A204.1 (cell line): ENCODE results near the gene HNRNPK.

Source experiments
- FAIRE-seq: peaks from 2 replicates; lab custom pipeline; 2012; peaks lifted over from hg19 to GRCh38; lab: Jason Lieb, UNC

HNRNPK gene

GRCh38 chr9:83979812-83980394 is at the start of gene HNRNPK:
TSS of gene HNRNPK (minus strand) at chr9:83980215. CDS start at chr9:83978252, 1,963 bp downstream.
- peak; percentile 11 for FAIRE-seq

GRCh38 chr9:84027201-84027600 is 47.2 kb upstream of the HNRNPK start:
- FAIRE-seq: no peak

- no peak for FAIRE-seq
Measured at GRCh38 chr9:84024041-84024575, 44.1 kb upstream of the HNRNPK start.

- no peak for FAIRE-seq
Measured at GRCh38 chr9:84007662-84008061, 27.6 kb upstream of the HNRNPK start.

GRCh38 chr9:84003246-84003645 is 23.2 kb upstream of the HNRNPK start:
- FAIRE-seq: no peak

DNA sequence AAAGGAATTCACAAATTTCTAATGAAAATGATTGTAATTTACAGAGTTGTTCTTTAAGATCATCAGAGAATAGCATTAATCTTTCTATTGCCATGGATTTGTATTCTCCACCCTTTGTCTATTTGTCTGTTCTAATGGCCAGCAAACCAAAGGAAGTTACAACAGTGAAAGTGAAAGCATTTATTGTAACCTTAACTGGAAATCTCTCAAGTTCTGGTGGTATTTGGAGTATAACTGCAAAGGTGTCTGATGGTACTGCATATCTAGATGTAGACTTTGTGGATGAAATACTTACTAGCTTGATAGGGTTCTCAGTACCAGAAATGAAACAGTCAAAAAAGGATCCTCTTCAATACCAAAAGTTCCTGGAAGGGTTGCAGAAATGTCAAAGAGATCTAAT is 22.3 kb upstream of the HNRNPK start:
- FAIRE-seq: no peak

DNA sequence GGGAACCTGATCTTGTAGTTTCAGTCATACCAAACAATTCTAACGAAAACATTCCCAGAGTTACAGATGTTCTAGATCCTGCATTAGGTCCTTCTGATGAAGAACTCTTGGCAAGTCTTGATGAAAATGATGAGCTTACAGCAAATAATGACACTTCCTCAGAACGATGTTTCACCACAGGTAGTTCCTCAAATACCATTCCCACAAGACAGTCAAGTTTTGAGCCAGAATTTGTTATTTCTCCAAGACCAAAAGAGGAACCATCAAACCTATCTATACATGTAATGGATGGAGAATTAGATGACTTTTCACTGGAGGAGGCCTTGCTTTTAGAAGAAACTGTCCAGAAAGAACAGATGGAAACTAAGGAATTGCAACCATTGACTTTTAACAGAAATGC is 21.6 kb upstream of the HNRNPK start:
- FAIRE-seq: no peak

GRCh38 chr9:84000186-84000585 is 20.2 kb upstream of the HNRNPK start:
- FAIRE-seq: no peak

- FAIRE-seq: no peak
Measured at GRCh38 chr9:83999141-83999918, 19.3 kb upstream of the HNRNPK start.

DNA sequence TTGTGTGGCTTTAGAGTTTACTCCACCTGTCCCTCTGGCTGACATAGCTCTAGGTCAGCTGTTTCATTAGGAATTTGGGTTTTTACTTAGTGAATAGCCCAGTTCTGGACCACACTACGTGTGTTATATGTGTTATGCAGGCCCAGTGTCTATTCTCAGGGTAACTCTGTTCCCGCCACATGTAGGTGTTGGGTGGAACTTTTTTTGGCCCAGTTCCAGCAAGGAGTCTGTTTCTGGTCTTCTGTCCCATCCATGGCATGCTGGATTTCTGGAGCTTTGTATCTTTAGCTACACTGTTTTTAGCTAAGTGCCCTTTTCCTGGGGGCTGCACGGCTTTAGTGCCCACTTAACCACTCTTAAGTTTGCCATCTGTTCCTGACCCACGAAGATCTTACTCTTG is 16.1 kb upstream of the HNRNPK start:
- FAIRE-seq: no peak

DNA sequence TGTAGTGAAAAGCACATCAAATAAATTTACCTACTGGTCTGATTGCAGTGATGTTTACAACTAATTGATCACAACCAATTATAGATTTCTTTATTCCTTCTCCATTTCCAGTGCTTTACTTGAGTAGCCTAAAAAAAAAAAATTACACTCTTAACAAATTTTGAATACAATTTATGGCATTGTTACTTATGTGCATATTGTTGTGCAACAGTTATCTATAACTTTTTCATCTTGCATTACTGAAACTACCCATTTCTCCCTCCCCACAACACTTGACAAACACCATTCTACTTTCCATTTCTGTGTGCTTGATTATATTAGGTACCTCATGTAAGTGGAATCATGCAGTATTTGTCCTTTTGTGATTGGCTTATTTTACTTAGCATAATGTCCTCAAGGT is 12.9 kb upstream of the HNRNPK start:
- no peak for FAIRE-seq

GRCh38 chr9:83992407-83992806 is 12.4 kb upstream of the HNRNPK start:
- no peak for FAIRE-seq

DNA sequence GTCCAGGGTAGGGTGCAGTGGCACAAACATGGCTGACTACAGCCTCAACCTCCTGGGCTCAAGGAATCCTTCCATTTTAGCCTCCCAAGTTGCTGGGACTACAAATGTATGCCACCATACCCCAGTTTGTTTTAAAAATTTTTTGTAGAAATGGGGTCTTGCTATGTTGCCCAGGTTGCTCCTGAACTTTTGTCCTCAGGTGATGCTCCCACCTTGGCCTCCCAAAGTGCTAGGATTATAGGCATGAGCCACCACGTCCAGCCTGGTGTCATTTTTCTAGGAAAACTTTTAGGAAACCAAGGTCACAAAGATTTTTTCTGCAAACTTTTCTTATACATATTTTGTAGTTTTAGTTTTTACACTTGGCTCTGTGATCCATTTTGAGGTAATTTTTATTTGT is 11.3 kb upstream of the HNRNPK start:
- FAIRE-seq: no peak

- FAIRE-seq: no peak
Measured at GRCh38 chr9:83988411-83988810, 8.4 kb upstream of the HNRNPK start.

GRCh38 chr9:83987402-83987791 is 7.4 kb upstream of the HNRNPK start:
- no peak for FAIRE-seq

- FAIRE-seq: no peak
Measured at GRCh38 chr9:83986765-83987401, 6.9 kb upstream of the HNRNPK start.

DNA sequence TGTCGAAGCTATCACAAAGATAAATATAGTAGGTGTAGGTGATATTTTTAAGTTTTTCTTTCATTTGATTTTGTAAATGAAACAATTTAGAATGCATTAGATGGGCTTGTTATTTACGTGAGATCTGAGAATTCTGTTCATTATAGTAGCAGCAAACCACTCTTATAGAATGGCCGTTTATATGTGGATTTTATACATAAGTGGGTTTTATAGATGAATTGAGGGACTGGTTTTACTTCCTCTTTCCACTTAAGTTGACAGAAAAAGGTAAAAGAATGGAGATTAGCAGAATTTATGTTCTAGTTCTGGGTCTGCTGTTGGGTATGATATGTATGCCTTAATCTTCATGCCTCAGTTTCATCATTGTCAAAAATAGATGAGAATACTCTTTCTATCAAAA is 6.2 kb upstream of the HNRNPK start:
- no peak for FAIRE-seq

- FAIRE-seq: no peak
Measured at GRCh38 chr9:83981126-83981871, 1.3 kb upstream of the HNRNPK start.

DNA sequence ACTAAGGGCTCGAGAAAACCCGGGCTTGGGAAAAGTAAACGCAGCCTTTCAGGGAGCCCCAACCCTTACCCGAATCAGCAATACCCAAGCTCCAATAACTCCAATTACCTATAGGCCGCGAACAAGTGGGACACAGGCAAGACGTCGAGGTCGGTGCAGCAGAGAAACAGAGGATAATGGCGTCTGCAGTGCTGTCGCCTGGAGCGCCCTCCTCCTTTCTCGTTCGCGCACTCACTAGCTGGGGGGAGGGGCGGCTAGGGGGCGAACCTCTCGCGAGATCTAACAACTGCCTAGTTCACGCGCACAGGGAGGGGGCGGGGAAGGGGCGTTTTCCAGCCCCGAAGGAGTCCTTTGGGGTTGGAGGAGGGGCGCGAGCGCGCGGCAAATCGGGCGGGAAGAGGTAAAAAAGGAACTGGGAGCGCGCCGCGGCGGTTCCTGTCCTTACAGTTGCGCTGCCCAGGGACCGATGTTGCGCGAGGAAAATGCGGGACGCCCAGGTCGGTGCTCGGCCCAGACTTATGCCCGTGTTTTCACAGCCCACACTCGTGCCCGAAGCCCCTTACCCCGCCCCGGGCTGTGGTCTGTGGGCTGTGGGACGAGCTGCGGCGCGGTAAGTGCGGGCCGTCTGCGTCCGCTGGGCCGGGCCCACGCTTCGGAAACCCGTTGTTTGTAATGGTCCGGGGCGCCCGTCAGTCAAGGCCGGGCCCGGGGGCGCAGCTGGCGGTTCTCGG is 545 bp upstream of the HNRNPK start, which contains the start of gene RMI1:
RMI1 (plus strand) TSS at position 411 of the 731 bp plus-strand sequence. CDS start 20,182 bp downstream, outside the sequence.
- peak; percentile 77 for FAIRE-seq

DNA sequence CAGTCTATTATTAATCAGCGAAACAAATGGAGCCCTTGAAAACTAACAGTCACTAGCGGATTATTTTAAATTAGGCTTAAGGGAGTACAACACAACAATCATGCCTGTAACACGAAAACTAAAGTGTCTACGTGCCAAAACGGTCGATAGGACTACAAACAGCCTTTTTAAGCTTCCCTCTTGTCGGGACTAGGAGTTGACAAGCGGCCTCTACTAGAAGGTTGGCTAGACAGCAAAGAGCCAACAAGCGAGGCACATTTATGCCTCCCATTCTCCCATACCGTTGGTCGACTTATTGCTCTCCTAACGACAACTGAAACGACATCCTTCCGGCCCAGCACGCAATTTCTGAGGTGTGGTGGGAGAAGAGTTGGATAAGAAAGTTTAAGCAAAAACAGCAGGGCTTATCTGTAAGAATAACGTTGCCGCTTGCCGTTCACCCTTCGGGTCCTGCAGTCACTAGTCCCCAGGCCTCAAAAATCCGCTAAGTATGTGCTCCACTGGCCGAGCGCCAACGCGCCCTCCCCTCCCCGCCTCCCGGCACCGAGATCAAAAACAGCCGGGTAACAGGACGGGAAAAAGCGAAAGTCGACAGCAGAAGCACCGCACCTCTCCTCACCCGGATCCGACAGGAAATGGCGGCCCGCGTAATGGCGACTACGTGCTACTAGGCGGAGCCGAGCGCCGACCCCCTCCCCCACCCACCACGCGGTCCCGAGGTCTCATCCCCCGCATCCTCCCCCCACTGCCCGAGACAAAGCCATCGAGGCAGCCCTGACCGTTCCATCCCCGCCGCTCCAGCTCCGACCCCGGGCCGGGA is 813 bp downstream of the HNRNPK start:
- FAIRE-seq: no peak

GRCh38 chr9:83977196-83977595 is 2.8 kb downstream of the HNRNPK start:
- no peak for FAIRE-seq
